K562 (cell line): ENCODE measurements around the gene ACTR3.

Experiments
- HEY1 ChIP-seq: fragments of 250-450 bp; sonication (Bioruptor Pico); IDR thresholded peaks from 2 replicates; pipeline ENCODE4 v1.5.0; 2020; ENCODE audit warnings: mild to moderate bottlenecking, moderate library complexity, borderline replicate concordance
- NFXL1 ChIP-seq: fragments of 450-650 bp; formaldehyde crosslinking; IDR thresholded peaks from 2 replicates; pipeline ENCODE4 v1.4.0; 2021; ENCODE audit warnings: mild to moderate bottlenecking
- NONO ChIP-seq, 2 experiments: fragments of 200-400 bp in 1 of 2; fragments of 450-650 bp in 1 of 2; formaldehyde crosslinking in 1 of 2; IDR thresholded peaks; 2 replicates each; pipeline ENCODE4 v1.6.1; 2017; ENCODE audit warnings: low read depth in 2 of 2, mild to moderate bottlenecking in 2 of 2, moderate library complexity in 2 of 2, low read length in 1 of 2
- TCF7L2 ChIP-seq: fragments of 150-350 bp; IDR thresholded peaks from 2 replicates; pipeline ENCODE4 v1.6.1; 2016; ENCODE audit warnings: low read depth, mild to moderate bottlenecking, low read length, moderate library complexity
- ZNF764 ChIP-seq: fragments of 250-450 bp; sonication (Bioruptor Pico); IDR thresholded peaks from 2 replicates; pipeline ENCODE4 v1.4.0; 2020; ENCODE audit warnings: low read depth, mild to moderate bottlenecking, moderate library complexity
- TF ChIP-seq, protein P1 (sequence below), 3 experiments: IDR thresholded peaks in 2 of 3; conservative IDR thresholded peaks in 1 of 3; 2 replicates each; pipeline ENCODE4 v1.5.1; 2011 to 2012; ENCODE audit warnings: low read length in 3 of 3, mild to moderate bottlenecking in 3 of 3, control low read depth in 2 of 3, improper control_type of control experiment in 1 of 3, inconsistent platforms in 1 of 3, low read depth in 1 of 3, mixed read lengths in 1 of 3, moderate library complexity in 1 of 3; ENCODE audit not compliant: insufficient read depth in 2 of 3
- TF ChIP-seq, protein P2 (sequence below): fragments of 450-650 bp; IDR thresholded peaks from 2 replicates; pipeline ENCODE4 v1.6.1; 2017; ENCODE audit warnings: mild to moderate bottlenecking, moderate library complexity
- TF ChIP-seq, protein P3 (sequence below): sonication (generic); formaldehyde crosslinking; IDR thresholded peaks from 2 replicates; pipeline ENCODE4 v1.8.1; 2023; ENCODE audit warnings: mild to moderate bottlenecking, missing genetic modification reagents

DNA sequence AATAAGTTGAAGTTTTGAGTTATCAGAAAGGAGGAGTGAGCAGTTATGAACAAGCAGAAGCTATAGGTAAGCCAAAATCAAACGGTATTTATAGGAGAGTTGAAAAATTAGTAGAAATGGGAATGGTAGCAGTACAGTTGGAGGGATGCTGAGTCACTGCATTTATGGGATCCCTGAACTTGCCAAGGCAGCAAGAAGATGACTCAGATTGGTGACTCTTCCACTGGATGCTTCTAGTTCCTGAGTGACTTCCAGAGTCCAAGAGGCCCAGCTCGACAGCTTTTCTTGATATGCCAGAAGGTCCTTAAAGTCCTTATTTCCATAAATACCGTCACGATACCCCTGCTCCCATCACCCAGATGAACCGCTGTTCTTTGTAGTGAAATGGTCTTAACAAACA is 31.1 kb upstream of the ACTR3 start:
- TF ChIP-seq NFXL1 (CRISPR knock-in tag) (no peak), ZNF764 (CRISPR knock-in tag) (no peak), HEY1 (CRISPR knock-in tag) (no peak), NONO (IDR thresholded peaks at IDR 0.05; ENCODE audit: low read depth in 2 of 2, low read length in 1 of 2) (no peak), TCF7L2 (no peak)
- TF ChIP-seq, protein P1, sequence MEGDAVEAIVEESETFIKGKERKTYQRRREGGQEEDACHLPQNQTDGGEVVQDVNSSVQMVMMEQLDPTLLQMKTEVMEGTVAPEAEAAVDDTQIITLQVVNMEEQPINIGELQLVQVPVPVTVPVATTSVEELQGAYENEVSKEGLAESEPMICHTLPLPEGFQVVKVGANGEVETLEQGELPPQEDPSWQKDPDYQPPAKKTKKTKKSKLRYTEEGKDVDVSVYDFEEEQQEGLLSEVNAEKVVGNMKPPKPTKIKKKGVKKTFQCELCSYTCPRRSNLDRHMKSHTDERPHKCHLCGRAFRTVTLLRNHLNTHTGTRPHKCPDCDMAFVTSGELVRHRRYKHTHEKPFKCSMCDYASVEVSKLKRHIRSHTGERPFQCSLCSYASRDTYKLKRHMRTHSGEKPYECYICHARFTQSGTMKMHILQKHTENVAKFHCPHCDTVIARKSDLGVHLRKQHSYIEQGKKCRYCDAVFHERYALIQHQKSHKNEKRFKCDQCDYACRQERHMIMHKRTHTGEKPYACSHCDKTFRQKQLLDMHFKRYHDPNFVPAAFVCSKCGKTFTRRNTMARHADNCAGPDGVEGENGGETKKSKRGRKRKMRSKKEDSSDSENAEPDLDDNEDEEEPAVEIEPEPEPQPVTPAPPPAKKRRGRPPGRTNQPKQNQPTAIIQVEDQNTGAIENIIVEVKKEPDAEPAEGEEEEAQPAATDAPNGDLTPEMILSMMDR (IDR thresholded peaks at IDR 0.05 in 2 of 3, conservative IDR thresholded peaks at IDR 0.05 in 1 of 3; ENCODE audit: insufficient read depth in 2 of 3, low read depth in 1 of 3, low read length in 3 of 3): no peak
- TF ChIP-seq, protein P2, sequence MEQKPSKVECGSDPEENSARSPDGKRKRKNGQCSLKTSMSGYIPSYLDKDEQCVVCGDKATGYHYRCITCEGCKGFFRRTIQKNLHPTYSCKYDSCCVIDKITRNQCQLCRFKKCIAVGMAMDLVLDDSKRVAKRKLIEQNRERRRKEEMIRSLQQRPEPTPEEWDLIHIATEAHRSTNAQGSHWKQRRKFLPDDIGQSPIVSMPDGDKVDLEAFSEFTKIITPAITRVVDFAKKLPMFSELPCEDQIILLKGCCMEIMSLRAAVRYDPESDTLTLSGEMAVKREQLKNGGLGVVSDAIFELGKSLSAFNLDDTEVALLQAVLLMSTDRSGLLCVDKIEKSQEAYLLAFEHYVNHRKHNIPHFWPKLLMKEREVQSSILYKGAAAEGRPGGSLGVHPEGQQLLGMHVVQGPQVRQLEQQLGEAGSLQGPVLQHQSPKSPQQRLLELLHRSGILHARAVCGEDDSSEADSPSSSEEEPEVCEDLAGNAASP: no peak
- TF ChIP-seq, protein P3, sequence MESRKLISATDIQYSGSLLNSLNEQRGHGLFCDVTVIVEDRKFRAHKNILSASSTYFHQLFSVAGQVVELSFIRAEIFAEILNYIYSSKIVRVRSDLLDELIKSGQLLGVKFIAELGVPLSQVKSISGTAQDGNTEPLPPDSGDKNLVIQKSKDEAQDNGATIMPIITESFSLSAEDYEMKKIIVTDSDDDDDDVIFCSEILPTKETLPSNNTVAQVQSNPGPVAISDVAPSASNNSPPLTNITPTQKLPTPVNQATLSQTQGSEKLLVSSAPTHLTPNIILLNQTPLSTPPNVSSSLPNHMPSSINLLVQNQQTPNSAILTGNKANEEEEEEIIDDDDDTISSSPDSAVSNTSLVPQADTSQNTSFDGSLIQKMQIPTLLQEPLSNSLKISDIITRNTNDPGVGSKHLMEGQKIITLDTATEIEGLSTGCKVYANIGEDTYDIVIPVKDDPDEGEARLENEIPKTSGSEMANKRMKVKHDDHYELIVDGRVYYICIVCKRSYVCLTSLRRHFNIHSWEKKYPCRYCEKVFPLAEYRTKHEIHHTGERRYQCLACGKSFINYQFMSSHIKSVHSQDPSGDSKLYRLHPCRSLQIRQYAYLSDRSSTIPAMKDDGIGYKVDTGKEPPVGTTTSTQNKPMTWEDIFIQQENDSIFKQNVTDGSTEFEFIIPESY (CRISPR knock-in tag): no peak
